ENCODE measurements around the gene REG1B.

The REG1B gene, protein sequence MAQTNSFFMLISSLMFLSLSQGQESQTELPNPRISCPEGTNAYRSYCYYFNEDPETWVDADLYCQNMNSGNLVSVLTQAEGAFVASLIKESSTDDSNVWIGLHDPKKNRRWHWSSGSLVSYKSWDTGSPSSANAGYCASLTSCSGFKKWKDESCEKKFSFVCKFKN

DNA sequence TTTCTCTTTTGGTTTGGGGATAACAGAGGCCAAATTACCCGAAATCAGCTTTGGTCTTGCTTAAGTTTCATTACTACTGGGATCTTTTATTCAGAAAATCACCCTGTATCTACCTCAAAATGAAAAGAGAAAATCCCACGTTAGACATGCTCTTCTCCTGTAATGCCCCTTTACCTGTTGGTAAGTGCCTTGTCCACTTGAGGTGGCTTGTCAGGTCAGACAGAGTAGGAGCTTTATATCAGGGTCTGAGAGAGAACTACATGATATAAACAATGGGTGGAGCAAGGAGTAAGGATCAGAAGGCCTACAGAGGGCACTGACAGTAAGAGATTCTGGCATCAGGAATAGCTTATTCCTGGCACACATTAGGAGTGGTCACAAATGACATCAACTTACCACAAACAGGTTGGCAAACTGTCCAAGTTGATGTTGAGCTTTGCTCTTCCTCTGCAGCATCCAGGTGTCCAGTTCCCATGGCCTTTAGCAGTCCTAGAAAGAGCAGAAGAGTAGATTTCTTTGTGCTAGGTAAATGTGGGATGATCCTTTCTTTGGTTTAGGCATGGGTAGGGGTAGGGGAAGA lies at the start of gene REG1B:
TSS of gene REG1B (minus strand) at position 209 of the 580 bp plus-strand sequence. CDS start 381 bp downstream, outside the sequence.
- DNase-seq, result no peak

DNA sequence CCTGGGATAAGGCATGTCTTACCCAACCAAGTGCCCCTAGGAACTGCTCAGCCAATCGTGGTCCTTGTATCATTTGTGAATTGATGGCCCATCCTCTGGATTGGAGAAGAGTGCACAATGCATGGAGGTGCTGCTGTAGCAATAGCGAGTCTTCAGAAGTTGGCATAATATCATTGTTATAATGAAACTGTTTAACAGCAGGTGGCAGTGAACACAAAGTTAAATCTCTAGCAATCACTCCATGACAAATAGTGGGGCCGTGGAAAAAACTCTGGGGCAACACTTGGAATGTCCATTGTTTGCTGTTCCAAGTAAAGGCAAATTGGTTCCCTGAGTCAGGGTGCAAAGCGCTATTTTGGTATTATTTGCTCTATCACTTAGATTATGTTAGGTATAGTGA lies 43.9 kb upstream of the REG1B start:
- DNase-seq, result no peak

DNA sequence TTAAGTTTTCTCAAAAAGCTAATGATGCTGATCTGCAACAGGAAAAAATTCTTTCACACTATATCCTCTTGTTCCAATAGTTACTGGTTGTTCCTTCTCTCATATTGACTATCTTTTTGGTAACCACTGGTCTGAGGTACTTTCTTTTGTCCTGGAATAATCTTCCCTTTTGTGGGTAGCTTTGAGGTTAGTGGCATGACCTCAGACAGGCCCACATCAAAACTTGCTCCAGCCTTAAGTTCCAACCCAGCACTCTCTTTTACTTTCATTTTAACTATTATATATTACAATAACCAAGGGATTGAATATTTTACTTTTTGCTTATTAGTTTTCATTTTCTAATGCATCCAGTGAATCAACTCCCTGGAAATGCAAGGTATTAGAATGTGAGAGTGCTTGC lies 42.0 kb upstream of the REG1B start:
- no peak for DNase-seq

DNA sequence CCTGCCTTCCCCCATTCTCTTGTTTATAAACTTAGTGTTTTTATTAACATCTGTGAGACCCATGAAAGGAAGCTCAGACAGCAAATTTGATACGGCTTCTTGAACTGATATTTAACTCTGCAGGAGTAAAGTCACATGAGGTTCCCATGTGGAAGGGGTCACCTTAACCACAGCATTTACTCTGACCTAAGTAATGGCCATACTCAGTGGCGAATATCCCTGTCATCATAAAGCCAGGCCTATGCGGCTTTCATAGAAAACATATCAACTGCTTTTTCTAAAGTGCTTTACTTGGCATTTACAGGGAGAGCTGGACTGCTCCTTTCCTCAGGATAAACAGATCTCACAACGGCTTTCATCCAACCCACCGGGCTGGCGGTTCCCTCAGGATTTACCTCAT lies 41.5 kb upstream of the REG1B start:
- DNase-seq, result no peak

DNA sequence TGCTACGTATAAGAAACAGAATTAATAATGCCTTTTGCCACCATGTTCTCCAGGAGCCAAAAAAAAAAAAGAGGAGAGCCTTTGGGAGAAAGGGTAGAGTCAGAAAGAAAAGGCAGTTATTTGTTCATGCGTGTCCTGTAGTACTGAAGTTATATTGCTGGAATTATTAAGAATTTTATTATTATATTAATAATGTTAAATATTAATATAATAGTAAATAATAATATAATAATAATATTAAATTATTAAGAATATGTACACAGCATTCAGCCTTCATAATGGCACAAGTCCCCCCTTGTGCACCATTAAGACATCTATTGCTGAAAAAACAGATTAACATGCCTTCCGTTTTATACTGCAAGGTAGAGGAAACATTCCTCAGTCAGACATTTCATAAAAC lies 40.6 kb upstream of the REG1B start:
- no peak for DNase-seq

DNA sequence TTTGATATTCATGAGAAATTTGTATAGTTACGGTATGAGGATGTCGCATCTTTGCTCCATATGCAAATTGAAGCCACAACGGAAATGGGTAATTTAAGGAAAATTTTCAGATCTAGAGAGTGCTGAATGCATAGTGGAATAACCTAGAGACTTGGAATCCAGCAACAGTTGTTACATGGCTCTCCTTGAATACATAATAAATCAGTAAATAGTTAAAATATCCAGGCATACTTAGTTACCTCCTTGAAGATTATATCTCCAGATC lies 37.9 kb upstream of the REG1B start:
- no peak for DNase-seq

DNA sequence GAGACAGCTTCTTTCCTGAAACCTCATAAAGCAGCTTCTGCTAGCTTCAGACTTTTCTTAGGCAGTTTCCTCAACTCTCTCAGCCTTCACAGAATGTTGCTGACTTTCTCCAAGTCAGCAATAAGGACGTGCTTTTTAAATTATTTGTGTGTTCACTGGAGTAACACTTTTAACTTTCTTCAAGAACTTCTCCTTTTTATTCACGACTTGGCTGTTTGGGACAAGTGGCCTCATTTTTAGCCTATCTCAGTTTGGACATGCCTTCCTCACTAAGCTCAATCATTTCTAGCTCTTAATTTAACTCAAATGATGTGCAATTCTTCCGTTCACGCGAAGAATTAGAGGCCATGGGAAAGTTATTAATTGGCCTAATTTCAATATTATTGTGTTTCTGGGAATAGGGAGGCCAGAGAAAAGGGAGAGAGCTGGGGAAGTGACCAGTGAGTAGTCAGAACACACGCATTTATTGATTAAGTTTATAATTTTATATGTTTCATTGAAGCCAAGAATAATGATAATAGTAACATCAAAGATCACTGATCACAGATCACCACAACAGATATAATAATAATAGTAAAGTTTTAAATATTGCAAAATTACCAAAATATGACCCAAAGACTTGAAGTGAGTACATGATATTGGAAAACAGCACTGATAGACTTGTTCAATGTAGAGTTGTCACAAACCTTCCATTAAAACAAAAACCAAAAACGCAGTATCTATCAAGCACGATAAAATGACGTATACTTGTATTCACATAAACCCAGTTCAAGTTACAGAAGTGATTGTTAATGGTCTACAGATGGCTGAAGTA lies 37.3 kb upstream of the REG1B start:
- no peak for DNase-seq

DNA sequence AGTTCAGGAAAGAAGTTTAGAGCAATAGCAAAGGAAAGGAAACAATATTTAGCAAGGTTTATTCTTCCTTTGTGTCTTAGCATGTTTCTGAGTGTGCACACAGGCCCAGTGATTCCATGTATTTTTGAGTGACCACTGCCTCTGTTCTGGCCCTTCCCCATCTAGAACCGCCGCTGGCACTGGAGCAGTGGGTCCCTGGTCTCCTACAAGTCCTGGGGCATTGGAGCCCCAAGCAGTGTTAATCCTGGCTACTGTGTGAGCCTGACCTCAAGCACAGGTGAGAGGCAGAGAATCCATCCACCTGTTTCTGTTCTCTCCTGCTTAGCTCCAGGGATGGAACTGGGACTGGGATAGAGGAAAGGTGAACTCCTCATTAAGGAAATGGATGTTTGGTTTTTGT lies 34.9 kb upstream of the REG1B start:
- no peak for DNase-seq

DNA sequence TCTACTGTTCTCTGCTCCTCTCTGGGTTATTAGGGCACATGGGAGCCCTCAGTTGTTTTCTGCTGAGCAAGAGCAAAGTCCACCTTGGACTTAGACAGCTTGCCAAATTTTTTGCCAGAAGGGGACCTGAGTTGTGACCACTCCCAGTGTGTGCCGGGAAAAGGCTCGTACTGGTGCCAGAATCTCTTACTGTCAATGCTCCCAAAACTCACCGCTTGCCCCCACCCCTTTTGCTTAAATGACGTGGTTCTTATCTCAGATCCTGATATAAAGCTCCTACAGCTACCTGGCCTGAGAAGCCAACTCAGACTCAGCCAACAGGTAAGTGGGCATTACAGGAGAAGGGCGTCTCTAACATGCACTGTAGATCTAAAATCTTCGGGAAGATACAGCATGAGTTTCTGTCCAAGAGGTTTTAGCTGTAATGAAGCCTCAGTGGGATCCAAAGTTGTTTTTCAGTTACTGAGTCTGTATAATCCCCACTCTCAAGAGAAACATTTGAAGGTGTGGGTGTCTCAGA lies 32.5 kb upstream of the REG1B start, which contains the start of gene REG1A:
TSS of gene REG1A (plus strand) at position 295 of the 520 bp plus-strand sequence. CDS start 374 bp downstream, outside the sequence.
- no peak for DNase-seq

DNA sequence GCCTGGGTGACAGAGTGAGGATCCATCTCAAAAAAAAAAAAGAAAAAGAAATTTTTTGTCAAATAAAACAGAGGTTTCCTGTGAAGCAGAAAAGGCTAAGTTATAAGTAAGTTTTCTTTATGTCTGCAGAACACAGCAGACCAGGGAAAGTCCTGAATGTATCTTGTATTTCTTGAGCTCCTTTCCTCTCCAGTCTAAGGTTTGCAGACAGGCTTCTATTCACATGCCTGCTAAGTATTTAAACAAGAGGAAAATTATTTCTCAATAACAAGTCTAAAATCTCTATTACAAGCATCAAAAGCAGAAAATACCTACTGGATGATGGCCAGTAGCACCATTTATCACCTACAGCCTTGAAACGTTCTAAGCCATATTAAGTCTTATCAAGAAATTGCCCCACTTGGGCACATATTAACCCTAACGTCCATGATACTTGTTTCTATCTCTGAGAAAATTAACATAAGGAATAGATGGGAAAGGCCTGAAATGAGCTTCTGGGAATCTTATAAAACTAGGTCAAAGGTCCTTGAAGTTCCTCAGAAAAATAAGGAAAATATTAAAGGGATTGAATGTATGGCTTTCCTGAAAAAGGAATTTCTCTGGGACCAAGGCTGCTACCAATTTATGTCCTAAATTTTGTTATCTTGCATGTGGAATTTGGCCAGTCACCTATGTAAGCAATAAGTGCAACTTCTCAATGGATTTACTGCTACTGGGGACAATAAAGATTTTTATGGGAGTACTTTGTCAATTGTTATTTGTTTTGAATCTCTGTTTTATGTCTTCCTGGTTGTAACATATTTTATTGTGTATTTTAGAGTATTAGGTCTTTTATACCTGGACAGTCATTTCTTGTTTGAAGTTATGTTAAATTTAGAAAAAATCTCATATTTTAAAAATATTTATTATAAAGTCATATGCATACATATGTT lies 29.5 kb upstream of the REG1B start:
- no peak for DNase-seq

DNA sequence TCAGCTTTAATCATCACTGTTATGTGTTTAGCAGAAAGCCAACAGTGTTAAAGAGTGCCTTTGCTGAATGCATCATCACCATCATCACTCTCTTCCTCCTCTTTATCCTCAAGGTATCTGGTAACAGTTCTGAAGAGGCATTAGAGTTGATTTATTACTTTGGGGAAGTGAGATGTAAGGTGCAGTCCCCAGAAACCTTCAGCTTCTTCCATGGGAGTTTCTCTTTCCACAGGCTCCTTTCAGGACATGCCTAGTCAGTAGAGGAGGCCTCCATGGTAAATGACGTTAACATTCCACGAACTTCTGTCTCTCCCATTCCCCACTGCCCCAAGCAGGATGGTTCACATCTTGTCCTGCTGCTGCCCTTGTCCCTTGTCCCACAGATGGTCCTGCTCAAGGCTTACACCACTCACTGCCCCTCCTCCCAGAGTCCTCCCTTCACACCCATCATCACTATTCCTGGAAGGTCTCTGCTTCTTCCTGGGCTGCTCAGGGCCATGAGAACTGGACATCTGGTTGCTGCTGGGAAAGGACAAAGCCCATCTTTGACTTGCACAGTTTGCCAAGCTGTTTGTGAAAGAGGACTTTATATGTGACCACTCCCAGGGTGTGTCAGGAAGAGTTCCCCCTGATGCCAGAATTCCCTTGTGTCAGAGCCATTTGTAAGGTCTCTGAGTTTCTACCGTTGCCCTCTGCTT lies 27.2 kb upstream of the REG1B start:
- no peak for DNase-seq

DNA sequence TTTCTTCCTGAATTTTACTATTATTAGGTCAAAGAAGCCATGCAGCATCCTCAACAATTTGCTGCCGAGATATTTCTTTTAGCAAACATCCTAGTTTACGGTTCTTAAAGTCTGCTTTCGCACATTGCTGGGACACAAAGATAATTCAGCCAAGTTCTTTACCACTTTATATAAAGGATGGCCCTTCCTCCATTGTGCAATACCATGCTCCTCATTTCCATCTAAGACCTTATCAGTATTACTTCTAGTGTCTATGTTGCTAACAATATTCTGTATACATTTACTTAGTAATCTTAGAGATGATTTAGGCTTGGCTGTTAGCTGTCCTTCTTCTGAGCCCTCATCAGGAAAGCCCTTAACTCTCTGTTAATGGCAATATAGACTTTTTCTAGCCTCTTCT lies 24.5 kb upstream of the REG1B start:
- no peak for DNase-seq

DNA sequence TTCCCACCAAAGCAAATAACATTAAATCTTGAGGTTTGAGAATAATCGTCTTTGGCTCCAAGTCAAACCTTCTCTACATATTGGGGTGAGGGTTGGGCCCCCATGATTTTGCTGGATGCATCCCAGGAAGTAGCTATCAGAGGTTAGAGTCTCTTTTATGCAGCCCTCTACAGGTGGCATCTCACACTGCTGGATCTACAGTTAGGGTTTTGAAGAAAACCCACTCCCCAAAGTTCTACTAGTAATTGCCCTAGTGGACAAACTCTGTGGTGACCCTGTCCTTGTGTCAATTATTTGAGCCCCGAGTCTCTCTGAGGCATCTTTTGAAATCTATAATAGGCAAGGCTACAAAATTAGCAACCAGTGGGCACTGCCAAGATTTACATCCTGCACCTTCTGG lies 17.5 kb upstream of the REG1B start:
- DNase-seq, result no peak

DNA sequence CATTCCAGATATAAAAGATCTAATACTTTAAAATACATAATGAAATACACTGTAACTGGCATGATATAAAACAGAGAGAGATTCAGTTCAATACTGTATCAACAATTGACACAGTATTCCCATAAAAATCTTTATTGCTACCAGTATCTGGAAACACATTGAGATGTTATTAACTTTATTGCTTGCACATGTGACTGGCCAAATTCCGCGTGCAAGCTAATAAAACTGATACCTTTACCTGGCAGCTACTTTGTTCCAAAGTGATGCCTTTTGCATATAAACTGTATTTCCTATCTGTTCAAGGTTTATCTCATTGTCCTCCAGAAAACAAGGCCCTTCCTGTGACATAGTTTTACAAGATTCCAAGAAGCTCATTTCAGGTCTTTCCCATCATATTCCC lies 15.4 kb upstream of the REG1B start:
- DNase-seq, result no peak

DNA sequence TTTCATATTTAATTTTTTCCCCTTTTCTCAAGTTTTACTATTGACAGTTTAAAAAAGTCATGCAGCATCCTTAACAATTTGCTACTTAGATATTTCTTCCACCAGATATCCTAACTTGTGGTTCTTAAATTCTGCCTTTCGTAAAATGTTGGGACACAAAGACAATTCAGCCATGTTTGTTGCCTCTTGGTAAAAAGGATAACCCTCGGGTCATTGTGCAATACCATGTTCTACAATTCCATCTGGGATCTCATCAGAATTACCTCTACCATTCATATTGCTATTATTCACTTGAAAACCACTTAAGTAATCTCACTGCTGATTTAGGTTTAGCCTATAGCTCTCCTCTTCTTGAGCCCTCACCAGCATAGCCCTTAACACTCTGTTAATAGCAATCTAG lies 13.2 kb upstream of the REG1B start:
- no peak for DNase-seq

DNA sequence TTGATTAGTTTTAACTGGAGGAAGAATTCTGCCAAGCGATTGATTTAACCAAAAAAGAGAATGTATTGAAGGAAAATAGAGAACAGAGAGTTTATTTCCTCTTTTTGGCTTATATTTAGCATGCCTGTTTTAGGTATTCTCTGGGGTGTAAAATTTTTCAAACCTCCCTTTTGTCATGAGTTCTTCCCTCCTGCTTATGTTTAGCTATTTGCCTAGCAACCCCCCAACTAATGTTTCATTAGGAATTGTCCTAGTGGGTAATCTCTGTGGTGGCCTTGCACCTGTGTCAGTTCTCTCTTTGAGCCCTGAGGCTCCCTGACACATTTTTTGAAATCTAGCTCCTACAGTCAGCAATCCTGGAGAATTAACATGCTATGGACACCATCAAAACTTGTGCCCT lies 12.5 kb upstream of the REG1B start:
- DNase-seq, result no peak

DNA sequence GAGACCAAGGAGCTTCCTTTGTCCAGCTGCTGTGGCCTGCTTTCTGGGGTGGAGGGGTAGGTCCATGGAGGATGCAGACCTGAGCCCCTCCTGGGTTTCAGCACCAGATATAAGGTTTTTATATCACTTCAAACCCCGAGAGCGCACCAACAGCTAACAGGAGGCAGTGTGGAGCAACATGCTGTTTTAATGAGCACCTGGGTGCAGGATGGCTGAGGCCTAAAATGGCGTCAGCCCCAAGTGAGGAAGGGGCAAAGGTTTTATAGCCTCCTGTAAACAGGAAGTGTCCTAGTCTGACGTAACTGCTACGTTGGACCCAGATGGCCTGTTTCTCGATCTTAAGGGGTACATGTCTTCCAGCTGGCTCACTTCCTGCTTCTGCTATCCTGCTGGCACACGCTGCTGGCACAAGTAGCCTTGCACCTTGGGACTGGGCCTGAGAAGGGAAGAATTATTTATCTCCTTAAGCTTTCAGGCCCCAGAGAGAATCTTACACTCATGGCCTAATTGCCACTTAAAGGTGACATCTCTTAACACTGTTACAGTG lies 11.4 kb upstream of the REG1B start:
- DNase-seq, result no peak

DNA sequence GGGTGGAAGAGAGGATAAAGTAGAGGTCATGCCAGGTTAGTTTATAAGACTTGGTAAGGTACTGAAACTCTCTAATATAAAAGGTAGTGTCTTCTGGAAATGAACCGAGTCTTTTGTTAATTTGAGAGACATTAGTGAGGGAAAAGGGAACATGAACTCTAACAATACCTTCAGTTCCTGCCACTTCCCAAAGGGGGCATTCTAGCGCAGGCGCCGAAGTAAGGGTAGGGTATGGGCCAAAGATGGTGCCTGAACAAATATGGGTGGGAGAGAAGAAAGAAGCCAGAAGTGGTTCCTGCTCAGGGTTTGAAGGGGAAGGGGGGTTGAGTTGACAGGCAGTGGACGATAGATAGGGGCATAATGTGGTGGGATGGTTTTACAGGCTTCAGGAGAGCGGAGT lies 10.1 kb upstream of the REG1B start:
- no peak for DNase-seq

DNA sequence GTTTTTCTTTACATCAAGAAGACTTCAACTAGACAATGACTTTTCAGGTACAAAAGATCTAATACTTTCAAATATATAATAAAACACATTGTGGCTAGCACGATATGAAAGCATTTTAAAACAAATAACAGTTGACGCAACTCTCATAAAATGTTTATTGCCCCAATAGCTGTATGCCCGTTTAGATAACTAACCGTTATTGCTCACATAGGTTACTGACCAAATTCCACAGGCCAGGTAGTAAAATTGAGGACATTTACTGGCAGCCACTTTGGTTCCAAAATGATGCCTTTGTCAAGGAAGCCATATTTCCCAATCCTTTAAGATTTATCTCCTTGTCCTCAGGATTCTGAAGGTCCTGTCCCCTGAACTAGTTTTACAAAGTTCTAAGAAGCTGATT lies 2.9 kb upstream of the REG1B start:
- no peak for DNase-seq

DNA sequence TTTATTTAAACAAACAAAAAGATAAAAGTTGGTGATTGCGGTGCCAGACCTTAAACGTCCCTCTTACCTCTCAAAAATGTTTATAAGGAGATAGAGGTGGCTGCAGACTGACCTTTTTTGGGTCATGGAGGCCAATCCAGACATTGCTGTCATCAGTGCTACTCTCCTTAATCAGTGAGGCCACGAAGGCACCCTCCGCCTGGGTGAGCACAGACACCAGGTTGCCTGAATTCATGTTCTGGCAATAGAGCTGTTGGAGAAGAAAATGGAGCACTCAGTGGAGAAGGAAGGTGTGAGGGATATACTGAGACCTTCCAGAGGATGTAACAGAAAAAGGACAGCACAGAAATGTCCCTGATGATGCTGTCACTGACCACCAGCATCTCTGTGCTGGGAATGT lies 1.5 kb downstream of the REG1B start:
- DNase-seq, result no peak

DNA sequence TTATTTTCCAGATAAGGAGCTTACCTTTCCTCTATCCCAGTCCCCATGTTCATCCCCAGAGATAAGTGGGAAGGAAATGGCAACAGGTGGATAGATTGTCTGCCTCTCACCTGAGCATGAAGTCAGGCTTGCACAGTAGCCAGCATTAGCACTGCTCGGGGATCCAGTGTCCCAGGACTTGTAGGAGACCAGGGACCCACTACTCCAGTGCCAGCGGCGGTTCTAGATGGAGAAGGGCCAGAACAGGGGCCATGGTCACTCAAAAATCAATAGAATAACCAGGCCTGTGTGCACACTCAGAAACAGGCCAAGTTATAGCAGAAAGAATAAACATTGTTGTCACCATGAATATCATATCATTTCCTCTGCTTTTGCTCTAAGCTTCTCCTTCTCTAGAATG lies 2.4 kb downstream of the REG1B start:
- DNase-seq, result no peak

DNA sequence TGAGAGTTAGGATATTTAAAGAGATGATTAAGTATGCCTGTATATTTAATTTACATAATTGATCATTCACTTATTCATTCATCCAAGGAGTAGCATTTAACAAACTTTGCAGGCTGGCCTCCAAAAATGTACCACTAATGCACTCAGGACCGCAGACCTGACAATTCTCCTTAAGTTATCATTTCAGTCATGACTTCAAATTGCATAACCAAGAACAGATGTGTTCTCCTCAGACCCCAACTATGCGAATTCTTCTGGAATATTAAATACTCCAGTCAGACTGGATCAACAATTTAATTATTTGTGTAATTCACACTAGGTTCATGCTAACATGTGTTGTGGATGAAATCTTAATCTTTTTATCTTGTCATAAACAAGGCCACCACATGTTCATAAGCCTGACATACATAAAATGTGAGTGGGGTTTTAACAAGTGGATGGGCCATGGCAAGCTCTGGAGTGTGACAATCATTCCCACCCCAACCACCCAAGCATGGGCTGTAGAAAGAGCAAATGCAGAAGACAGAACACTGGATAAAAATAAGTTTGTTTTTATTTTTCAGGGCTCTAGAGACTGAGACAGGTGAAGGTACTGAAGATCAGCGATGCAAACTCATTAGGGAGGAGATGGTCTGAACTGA lies 3.2 kb downstream of the REG1B start:
- DNase-seq, result no peak

Data from NCI-H1092 (cell line).